ENCODE measurements around the gene KIAA0319L. TPM values are rescaled to one million over a fixed set of nuclear protein-coding genes. Genes with fewer than 3 reads are reported as not detected.
"Not testable (repeated sequence)": the region's sequence is repeated elsewhere in the genome, so short reads cannot be mapped to it uniquely, and the experiment has no call there.

KIAA0319L gene
- total RNA-seq, 1 donor from 2014 or later: 69.2 TPM

GRCh38 chr1:35589516-35590427 lies 32.6 kb upstream of the KIAA0319L start:
- Mint-ChIP-seq H3K27ac (ENCODE audit: unreplicated experiment) (peak overlapping the region; percentile 78), H3K36me3 (ENCODE audit: low read depth, unreplicated experiment) (peaks cover 18% of the 10 kb centered on the region), H3K27me3 (ENCODE audit: unreplicated experiment) (peaks cover 19% of the 10 kb centered on the region), H3K9me3 (ENCODE audit: unreplicated experiment) (no peaks in the 10 kb centered on the region), H3K4me1 (ENCODE audit: unreplicated experiment) (peaks cover 3% of the 10 kb centered on the region), H3K4me3 (ENCODE audit: unreplicated experiment) (peak overlapping the region; percentile 70)
- TF ChIP-seq, protein P1, sequence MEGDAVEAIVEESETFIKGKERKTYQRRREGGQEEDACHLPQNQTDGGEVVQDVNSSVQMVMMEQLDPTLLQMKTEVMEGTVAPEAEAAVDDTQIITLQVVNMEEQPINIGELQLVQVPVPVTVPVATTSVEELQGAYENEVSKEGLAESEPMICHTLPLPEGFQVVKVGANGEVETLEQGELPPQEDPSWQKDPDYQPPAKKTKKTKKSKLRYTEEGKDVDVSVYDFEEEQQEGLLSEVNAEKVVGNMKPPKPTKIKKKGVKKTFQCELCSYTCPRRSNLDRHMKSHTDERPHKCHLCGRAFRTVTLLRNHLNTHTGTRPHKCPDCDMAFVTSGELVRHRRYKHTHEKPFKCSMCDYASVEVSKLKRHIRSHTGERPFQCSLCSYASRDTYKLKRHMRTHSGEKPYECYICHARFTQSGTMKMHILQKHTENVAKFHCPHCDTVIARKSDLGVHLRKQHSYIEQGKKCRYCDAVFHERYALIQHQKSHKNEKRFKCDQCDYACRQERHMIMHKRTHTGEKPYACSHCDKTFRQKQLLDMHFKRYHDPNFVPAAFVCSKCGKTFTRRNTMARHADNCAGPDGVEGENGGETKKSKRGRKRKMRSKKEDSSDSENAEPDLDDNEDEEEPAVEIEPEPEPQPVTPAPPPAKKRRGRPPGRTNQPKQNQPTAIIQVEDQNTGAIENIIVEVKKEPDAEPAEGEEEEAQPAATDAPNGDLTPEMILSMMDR (IDR thresholded peaks at IDR 0.05; ENCODE audit: unreplicated experiment): no peak
- DNase-seq (ENCODE audit: low spot score): no peak

DNA sequence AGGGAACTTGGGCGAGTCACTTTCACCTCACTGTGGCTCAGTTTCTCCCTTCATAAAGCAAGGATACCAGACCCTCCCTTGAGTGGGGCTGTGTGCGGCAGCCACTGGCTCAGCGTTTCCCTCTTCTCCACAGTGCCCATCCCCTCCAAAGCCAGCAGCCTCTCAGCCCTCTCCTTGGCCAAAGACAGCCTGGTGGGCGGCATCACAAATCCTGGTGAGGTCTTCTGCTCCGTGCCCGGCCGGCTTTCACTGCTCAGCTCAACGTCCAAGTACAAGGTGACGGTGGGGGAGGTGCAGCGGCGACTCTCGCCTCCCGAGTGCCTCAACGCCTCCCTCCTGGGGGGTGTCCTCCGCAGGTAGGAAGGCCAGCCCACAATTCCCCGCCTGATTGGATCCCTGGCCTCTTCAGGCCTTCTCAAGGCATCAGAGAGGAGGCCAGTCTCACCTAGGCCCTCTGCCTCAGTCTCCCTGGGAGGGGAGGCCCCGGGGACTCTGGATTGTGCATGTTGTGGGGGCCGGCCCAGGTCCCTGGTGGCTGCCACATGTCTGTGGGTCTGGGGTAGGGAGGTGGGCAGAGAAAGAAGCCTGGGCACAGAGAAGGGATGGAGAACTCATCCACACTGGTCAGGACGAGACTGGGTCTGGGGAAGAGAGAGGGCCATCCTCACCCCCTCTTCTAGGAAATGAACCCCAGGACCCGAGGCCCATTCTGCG lies 31.2 kb upstream of the KIAA0319L start:
- no peak overlapping the region for H3K4me3 Mint-ChIP-seq (ENCODE audit: unreplicated experiment)
- H3K4me1 Mint-ChIP-seq (ENCODE audit: unreplicated experiment): peaks cover 3% of the 10 kb centered on the region
- H3K27me3 Mint-ChIP-seq (ENCODE audit: unreplicated experiment): peaks cover 19% of the 10 kb centered on the region
- peaks cover 22% of the 10 kb centered on the region for H3K36me3 Mint-ChIP-seq (ENCODE audit: low read depth, unreplicated experiment)
- H3K9me3 Mint-ChIP-seq (ENCODE audit: unreplicated experiment): no peaks in the 10 kb centered on the region
- no peak overlapping the region for H3K27ac Mint-ChIP-seq (ENCODE audit: unreplicated experiment)
- DNase-seq (ENCODE audit: low spot score): no peak
- TF ChIP-seq, protein P1 (IDR thresholded peaks at IDR 0.05; ENCODE audit: unreplicated experiment): no peak

DNA sequence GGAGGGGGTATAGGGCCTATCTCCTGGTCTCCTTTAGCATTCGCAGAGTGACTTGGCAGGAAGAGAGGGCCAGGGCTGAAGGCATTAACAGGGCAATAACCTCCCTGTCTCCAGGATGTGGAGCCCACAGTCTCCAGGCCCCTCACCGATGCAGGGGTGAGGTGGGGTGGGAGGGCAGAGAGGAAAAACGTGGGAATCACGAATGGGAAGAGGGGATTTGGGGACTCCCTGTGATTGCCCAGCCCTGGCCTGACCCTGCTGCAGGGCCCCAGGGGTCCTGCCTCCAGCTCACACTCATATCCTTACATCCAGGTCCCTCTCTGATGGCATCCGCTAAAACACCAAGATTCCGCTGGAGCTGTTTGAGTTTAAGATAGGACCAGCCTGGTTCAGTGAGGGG lies 30.5 kb upstream of the KIAA0319L start:
- Mint-ChIP-seq H3K4me3 (ENCODE audit: unreplicated experiment) (no peak overlapping the region), H3K4me1 (ENCODE audit: unreplicated experiment) (peaks cover 3% of the 10 kb centered on the region), H3K27me3 (ENCODE audit: unreplicated experiment) (peaks cover 18% of the 10 kb centered on the region), H3K36me3 (ENCODE audit: low read depth, unreplicated experiment) (peaks cover 23% of the 10 kb centered on the region), H3K9me3 (ENCODE audit: unreplicated experiment) (no peaks in the 10 kb centered on the region), H3K27ac (ENCODE audit: unreplicated experiment) (no peak overlapping the region)
- no peak for DNase-seq (ENCODE audit: low spot score)
- TF ChIP-seq, protein P1 (IDR thresholded peaks at IDR 0.05; ENCODE audit: unreplicated experiment): no peak

- Mint-ChIP-seq H3K27ac (ENCODE audit: unreplicated experiment) (no peak overlapping the region), H3K36me3 (ENCODE audit: low read depth, unreplicated experiment) (peaks cover 23% of the 10 kb centered on the region), H3K4me3 (ENCODE audit: unreplicated experiment) (no peak overlapping the region), H3K27me3 (ENCODE audit: unreplicated experiment) (peaks cover 15% of the 10 kb centered on the region), H3K4me1 (ENCODE audit: unreplicated experiment) (peaks cover 3% of the 10 kb centered on the region), H3K9me3 (ENCODE audit: unreplicated experiment) (no peaks in the 10 kb centered on the region)
- no peak for DNase-seq (ENCODE audit: low spot score)
- TF ChIP-seq, protein P1 (IDR thresholded peaks at IDR 0.05; ENCODE audit: unreplicated experiment): no peak
Observed at GRCh38 chr1:35586808-35587207, 29.6 kb upstream of the KIAA0319L start.

DNA sequence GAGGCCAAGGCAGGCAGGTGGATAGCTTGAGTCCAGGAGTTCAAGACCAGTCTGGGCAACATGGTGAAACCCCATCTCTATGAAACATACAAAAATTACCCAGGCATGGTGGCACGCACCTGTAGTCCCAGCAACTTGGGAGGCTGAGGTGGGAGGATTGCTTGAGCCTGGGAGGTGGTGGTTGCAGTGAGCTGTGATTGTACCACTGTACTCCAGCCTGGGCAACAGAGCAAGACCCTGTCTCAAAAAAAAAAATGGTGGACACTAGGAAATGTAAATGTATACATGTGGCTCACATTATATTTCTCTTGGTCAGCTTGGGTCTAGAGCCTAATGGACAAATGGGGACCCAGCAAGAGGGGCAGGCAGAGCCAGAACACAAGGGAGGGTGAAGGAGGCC lies 28.6 kb upstream of the KIAA0319L start:
- not testable (repeated sequence) for DNase-seq (ENCODE audit: low spot score); H3K4me1 Mint-ChIP-seq (ENCODE audit: unreplicated experiment); H3K27ac Mint-ChIP-seq (ENCODE audit: unreplicated experiment); H3K4me3 Mint-ChIP-seq (ENCODE audit: unreplicated experiment); H3K9me3 Mint-ChIP-seq (ENCODE audit: unreplicated experiment)
- H3K27me3 Mint-ChIP-seq (ENCODE audit: unreplicated experiment): peaks cover 11% of the 10 kb centered on the region
- H3K36me3 Mint-ChIP-seq (ENCODE audit: low read depth, unreplicated experiment): peaks cover 18% of the 10 kb centered on the region
